ENCODE results near the gene KCNK5. TPM values are rescaled to one million over a fixed set of nuclear protein-coding genes. Genes with fewer than 3 reads are reported as not detected.
A peak's percentile ranks its signal among the peaks of the same experiment; 100 is the strongest.

KCNK5 gene
- total and polyA plus RNA-seq, 4 donors: 6.0 to 22.0 (median 16.1) TPM

DNA sequence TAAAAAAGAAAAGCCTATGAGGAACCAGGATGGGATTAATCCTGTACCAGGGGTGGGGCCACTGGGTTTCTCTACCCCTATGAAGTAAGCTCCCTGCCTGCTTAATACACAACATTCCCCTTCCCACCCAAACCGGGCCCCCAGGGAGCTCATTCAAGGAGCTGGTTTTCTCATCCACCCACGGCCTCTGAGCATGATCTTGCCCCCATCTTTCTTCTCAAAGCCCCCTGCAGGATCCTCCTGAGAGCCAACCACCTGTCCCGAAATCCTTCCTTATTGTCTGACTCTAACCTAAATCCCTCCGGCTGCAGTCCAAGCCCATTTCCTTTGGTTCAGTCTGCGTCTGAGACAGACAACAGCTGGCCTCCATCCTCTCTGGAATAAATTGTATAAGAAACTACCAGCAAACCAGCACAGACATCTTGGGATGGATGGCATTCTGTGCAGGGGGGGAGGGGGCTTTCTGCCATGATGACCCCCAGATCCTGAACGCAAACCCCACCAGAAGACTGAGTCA, 21.0 kb downstream of the KCNK5 start:
- peak; percentile 57 to 85 (median 70) for DNase-seq
- TF ChIP-seq, protein P1, sequence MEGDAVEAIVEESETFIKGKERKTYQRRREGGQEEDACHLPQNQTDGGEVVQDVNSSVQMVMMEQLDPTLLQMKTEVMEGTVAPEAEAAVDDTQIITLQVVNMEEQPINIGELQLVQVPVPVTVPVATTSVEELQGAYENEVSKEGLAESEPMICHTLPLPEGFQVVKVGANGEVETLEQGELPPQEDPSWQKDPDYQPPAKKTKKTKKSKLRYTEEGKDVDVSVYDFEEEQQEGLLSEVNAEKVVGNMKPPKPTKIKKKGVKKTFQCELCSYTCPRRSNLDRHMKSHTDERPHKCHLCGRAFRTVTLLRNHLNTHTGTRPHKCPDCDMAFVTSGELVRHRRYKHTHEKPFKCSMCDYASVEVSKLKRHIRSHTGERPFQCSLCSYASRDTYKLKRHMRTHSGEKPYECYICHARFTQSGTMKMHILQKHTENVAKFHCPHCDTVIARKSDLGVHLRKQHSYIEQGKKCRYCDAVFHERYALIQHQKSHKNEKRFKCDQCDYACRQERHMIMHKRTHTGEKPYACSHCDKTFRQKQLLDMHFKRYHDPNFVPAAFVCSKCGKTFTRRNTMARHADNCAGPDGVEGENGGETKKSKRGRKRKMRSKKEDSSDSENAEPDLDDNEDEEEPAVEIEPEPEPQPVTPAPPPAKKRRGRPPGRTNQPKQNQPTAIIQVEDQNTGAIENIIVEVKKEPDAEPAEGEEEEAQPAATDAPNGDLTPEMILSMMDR (IDR thresholded peaks at IDR 0.05; ENCODE audit: control extremely low read depth, extremely low read depth): no peak
- Histone ChIP-seq H3K9ac (ENCODE audit: insufficient read depth in 1 of 2, low read length in 2 of 2) (no peak overlapping the region), H3K4me3 (no peak overlapping the region), H3K36me3 (ENCODE audit: control insufficient read depth in 4 of 4, insufficient read depth in 4 of 4, low read length in 4 of 4) (no peaks in the 10 kb centered on the region), H3K4me1 (ENCODE audit: control insufficient read depth in 5 of 5, insufficient read depth in 5 of 5, low read length in 5 of 5) (peaks cover 0 to 68% (median 29%) of the 10 kb centered on the region in 5 donors), H3K9me3 (ENCODE audit: control insufficient read depth in 4 of 4, insufficient read depth in 3 of 4, low read length in 3 of 4) (peaks cover 0 to 3% (median 0%) of the 10 kb centered on the region in 4 donors), H3K27me3 (ENCODE audit: control insufficient read depth in 3 of 3, insufficient read depth in 3 of 3, low read length in 2 of 3) (no peaks in the 10 kb centered on the region), H3K27ac (ENCODE audit: low read depth in 1 of 2, low read length in 1 of 2) (no peak overlapping the region)
- no peak for ATAC-seq (ENCODE audit: insufficient read depth, low FRiP score)
- 56 to 66% methylated on average over 6 of the region's 6 CpGs for WGBS, 2 donors

DNA sequence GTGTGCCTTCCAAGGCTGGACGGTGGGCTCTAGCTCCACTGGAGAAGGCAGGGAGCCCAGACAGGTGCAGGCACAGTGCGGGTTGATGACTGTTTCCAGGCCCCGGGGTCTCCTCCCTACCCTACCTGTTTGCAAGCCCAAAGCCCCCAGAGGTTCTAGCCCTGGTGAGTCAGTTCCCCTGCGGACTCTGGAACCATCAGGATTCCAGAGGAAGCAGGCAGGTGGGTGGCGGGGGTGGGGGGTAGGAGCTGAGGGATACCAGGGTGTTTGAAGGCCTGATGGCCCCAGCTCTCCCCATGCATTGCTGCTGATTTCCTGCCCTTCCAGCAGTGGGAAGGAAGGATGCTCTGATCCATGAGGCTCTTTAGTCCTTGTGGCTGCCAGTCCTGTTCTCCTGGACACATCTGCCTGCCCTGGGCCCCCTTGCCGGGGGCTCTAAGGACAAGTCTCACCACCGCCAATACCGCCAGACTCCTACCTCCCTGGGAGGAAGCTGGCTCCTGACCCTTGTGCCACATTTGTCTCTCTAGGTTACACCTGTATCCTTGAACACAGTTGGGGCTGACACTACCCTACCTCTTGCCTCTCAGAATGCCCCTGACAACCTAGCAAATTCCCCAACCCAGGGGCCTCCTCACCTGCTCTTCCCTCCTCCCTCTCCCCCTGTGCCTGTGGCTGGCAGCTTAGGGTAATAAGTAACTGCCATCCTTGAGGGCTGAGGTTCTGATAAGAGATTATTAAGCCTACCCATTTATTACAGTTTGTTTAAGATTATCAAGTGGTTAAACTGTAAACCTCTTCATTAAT, 21.7 kb downstream of the KCNK5 start:
- H3K9ac ChIP-seq (ENCODE audit: insufficient read depth in 1 of 2, low read length in 2 of 2): no peak overlapping the region
- ATAC-seq (ENCODE audit: insufficient read depth, low FRiP score) (no peak), DNase-seq (peak in 2 of 3 donors; percentile 39 to 66)
- H3K27me3 ChIP-seq (ENCODE audit: control insufficient read depth in 3 of 3, insufficient read depth in 3 of 3, low read length in 2 of 3): no peaks in the 10 kb centered on the region
- TF ChIP-seq, protein P1 (IDR thresholded peaks at IDR 0.05; ENCODE audit: control extremely low read depth, extremely low read depth): no peak
- H3K36me3 ChIP-seq (ENCODE audit: control insufficient read depth in 4 of 4, insufficient read depth in 4 of 4, low read length in 4 of 4): no peaks in the 10 kb centered on the region
- peaks cover 0 to 3% (median 0%) of the 10 kb centered on the region in 4 donors for H3K9me3 ChIP-seq (ENCODE audit: control insufficient read depth in 4 of 4, insufficient read depth in 3 of 4, low read length in 3 of 4)
- peaks cover 0 to 65% (median 31%) of the 10 kb centered on the region in 5 donors for H3K4me1 ChIP-seq (ENCODE audit: control insufficient read depth in 5 of 5, insufficient read depth in 5 of 5, low read length in 5 of 5)
- 74 to 77% methylated on average over 8 of the region's 8 CpGs for WGBS, 2 donors
- no peak overlapping the region for H3K4me3 ChIP-seq
- H3K27ac ChIP-seq (ENCODE audit: low read depth in 1 of 2, low read length in 1 of 2): peak overlapping the region in 1 of 2 donors; percentile 44

DNA sequence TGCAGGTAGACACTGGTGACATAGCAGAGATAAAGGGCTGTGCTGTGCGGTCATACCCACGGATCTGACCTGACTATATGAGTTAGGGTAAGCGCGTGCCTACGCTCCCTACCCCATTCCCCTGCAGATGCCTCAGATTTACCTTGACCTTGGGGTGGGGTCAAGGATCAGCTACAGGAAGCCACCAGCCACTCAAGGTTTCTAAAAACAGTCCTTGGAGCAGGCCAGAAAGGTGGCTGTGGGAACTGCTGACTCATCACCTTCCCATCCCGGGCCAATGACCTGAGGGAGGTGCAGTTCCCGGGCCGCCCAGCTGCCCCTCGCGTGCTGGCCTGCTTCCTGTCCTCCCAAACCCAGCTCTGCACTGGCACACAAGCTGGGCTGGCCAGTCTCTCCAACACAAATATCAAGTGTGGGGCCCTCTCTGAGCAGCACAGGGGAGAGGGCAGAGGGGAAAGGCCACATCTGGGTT, 23.0 kb downstream of the KCNK5 start:
- Histone ChIP-seq H3K9ac (ENCODE audit: insufficient read depth in 1 of 2, low read length in 2 of 2) (no peak overlapping the region), H3K9me3 (ENCODE audit: control insufficient read depth in 4 of 4, insufficient read depth in 3 of 4, low read length in 3 of 4) (peaks cover 0 to 3% (median 0%) of the 10 kb centered on the region in 4 donors), H3K4me1 (ENCODE audit: control insufficient read depth in 5 of 5, insufficient read depth in 5 of 5, low read length in 5 of 5) (peaks cover 0 to 62% (median 31%) of the 10 kb centered on the region in 5 donors), H3K27me3 (ENCODE audit: control insufficient read depth in 3 of 3, insufficient read depth in 3 of 3, low read length in 2 of 3) (no peaks in the 10 kb centered on the region), H3K36me3 (ENCODE audit: control insufficient read depth in 4 of 4, insufficient read depth in 4 of 4, low read length in 4 of 4) (no peaks in the 10 kb centered on the region), H3K4me3 (no peak overlapping the region), H3K27ac (ENCODE audit: low read depth in 1 of 2, low read length in 1 of 2) (peak overlapping the region in 1 of 2 donors; percentile 23)
- DNase-seq: no peak
- ATAC-seq (ENCODE audit: insufficient read depth, low FRiP score): peak; percentile 21
- WGBS, 2 donors: 54 to 65% methylated on average over 10 of the region's 10 CpGs
- TF ChIP-seq, protein P1 (IDR thresholded peaks at IDR 0.05; ENCODE audit: control extremely low read depth, extremely low read depth): no peak
